Tongue (tissue), 3 donors: Measurements from ENCODE around the gene HSFY2. TPM values are rescaled to one million over a fixed set of nuclear protein-coding genes. Genes with fewer than 3 reads are reported as not detected.
"Not testable (repeated sequence)": the region's sequence is repeated elsewhere in the genome, so short reads cannot be mapped to it uniquely, and the experiment has no call there.

Source experiments
- DNase-seq: peaks from one replicate; pipeline ENCODE4 v3.0.0-alpha.2; 2015
- small RNA-seq: library from RNA; depleted of rRNA; stranded (forward); fragments of <200 nt; gene quantifications from one replicate; pipeline ENCODE3, GENCODE V24; 2014; ENCODE audit warnings: low replicate concordance
- total RNA-seq: library from RNA; depleted of rRNA; stranded (reverse); fragments of >200 nt; gene quantifications from one replicate; pipeline ENCODE4 v1.2.3, GENCODE V29; 2014

HSFY2 gene, protein sequence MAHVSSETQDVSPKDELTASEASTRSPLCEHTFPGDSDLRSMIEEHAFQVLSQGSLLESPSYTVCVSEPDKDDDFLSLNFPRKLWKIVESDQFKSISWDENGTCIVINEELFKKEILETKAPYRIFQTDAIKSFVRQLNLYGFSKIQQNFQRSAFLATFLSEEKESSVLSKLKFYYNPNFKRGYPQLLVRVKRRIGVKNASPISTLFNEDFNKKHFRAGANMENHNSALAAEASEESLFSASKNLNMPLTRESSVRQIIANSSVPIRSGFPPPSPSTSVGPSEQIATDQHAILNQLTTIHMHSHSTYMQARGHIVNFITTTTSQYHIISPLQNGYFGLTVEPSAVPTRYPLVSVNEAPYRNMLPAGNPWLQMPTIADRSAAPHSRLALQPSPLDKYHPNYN
- not detected for total RNA-seq

DNA sequence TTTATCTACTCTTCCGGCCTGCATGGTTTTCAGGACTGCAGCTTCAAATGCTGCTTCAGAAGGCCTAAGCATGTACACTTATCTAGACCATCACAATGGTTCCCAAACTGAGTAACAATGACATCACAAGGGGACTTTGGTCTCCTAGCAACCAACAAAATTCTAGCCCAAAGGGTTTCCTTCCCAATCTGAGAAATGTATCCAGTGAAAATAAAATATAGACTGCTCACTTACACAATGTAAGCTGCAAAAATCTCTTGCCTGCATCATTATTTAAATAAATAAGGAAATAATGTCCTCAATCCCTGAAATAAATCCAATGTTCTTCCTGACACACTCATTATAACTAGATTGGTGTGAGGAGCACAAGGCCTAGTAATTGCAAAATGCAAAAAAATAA is at the start of gene HSFY2:
Gene HSFY2, minus strand, starts transcription at position 101 of the 400 bp plus-strand sequence. CDS start 117 bp downstream, outside the sequence.
- not testable (repeated sequence) for DNase-seq

DNA sequence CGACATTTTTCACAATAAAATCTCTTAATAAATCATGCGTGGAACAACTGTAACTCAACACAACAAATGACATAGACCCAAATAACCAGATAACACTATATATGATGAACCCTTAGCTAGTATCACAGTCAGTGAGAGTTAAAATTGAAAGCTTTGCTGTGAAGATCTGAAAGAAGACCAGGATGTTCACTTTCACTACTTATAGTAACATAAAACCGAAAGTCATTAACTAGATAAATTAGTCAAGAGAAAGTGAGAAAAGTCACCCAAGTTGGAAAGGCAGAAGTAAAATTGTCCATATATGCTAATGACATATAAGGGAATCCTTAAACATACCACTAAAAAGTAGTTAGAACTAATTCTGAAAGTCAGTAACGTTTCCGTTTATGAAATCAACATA is 42.2 kb upstream of the HSFY2 start:
- not testable (repeated sequence) for DNase-seq

GRCh38 chrY:18788757-18789406 is 15.3 kb upstream of the HSFY2 start:
- DNase-seq = not testable (repeated sequence)

- DNase-seq = not testable (repeated sequence)
These were observed 19.5 kb downstream of the HSFY2 start for GRCh38 chrY:18754077-18754476.

GRCh38 chrY:18753133-18753815 is 20.3 kb downstream of the HSFY2 start:
- DNase-seq = not testable (repeated sequence)

- not testable (repeated sequence) for DNase-seq
These were observed 49.8 kb downstream of the HSFY2 start for GRCh38 chrY:18723714-18724113.

Small RNA genes lying within 50 kb of the gene (small RNA-seq; reads per million reads assigned to genes)
- not detected for gene GPM6BP2

Other genes with a start within 250 kb of the HSFY2 start
- gene HSFY1, start 227.0 kb downstream of the HSFY2 start, total RNA-seq = not detected